Bronchial epithelial cell (primary cell): ENCODE data around the gene TXNDC11. TPM values are rescaled to one million over a fixed set of nuclear protein-coding genes. Genes with fewer than 3 reads are reported as not detected.

Experiments
- DNase-seq: peaks from one replicate; pipeline ENCODE4 v3.0.0-alpha.2; 2010; ENCODE audit warnings: low read depth
- FAIRE-seq: peaks from 2 replicates; lab custom pipeline; 2011; peaks lifted over from hg19 to GRCh38; lab: Jason Lieb, UNC
- H3K27me3 ChIP-seq: 2 replicates; pipeline ENCODE4 v1.5.1; 2011; ENCODE audit warnings: low read length; ENCODE audit not compliant: control insufficient read depth, insufficient read depth
- H3K36me3 ChIP-seq: 2 replicates; pipeline ENCODE4 v1.5.1; 2011; ENCODE audit warnings: low read length; ENCODE audit not compliant: control insufficient read depth, insufficient read depth
- H3K4me3 ChIP-seq: 2 replicates; pipeline ENCODE4 v1.5.1; 2011; ENCODE audit warnings: mild to moderate bottlenecking, low read depth, low read length, control low read depth
- CTCF ChIP-seq: IDR thresholded peaks from 2 replicates; pipeline ENCODE4 v1.5.1; 2011; ENCODE audit warnings: mild to moderate bottlenecking, moderate library complexity, low read length, control low read depth, inconsistent platforms; ENCODE audit not compliant: insufficient read depth, severe bottlenecking
- total RNA-seq: library from RNA; depleted of rRNA; stranded (reverse); fragments of >200 nt; gene quantifications from 2 replicates; pipeline ENCODE4 v1.2.1, GENCODE V29; 2014

Gene TXNDC11
- total RNA-seq, 1 donor from 2014 or later = 35.8 TPM

- peaks cover 18% of the 10 kb centered on the region for H3K36me3 ChIP-seq
These were observed 13.6 kb upstream of the TXNDC11 start for GRCh38 chr16:11756248-11756647.

GRCh38 chr16:11755022-11755760 is 12.5 kb upstream of the TXNDC11 start:
- no peak for FAIRE-seq
- H3K36me3 ChIP-seq = peaks cover 17% of the 10 kb centered on the region
- DNase-seq = no peak
- no peaks in the 10 kb centered on the region for H3K27me3 ChIP-seq
- TF ChIP-seq CTCF = no peak
- no peak overlapping the region for H3K4me3 ChIP-seq

More at GRCh38 chr16:11756248-11756647, 13.6 kb upstream of the TXNDC11 start:
- TF ChIP-seq CTCF = no peak
- no peak overlapping the region for H3K4me3 ChIP-seq
- DNase-seq (no peak), FAIRE-seq (no peak)
- no peaks in the 10 kb centered on the region for H3K27me3 ChIP-seq

GRCh38 chr16:11752856-11753255 is 10.2 kb upstream of the TXNDC11 start:
- FAIRE-seq = no peak
- H3K4me3 ChIP-seq = no peak overlapping the region
- DNase-seq = no peak
- no peak for TF ChIP-seq CTCF
- no peaks in the 10 kb centered on the region for H3K27me3 ChIP-seq
- peaks cover 16% of the 10 kb centered on the region for H3K36me3 ChIP-seq

GRCh38 chr16:11750056-11750455 is 7.4 kb upstream of the TXNDC11 start:
- Histone ChIP-seq H3K27me3 (no peaks in the 10 kb centered on the region), H3K36me3 (peaks cover 8% of the 10 kb centered on the region), H3K4me3 (no peak overlapping the region)
- TF ChIP-seq CTCF = no peak
- DNase-seq (no peak), FAIRE-seq (no peak)

- DNase-seq = no peak
- Histone ChIP-seq H3K36me3 (peaks cover 8% of the 10 kb centered on the region), H3K27me3 (no peaks in the 10 kb centered on the region), H3K4me3 (no peak overlapping the region)
- FAIRE-seq = no peak
- TF ChIP-seq CTCF = no peak
These were observed 6.0 kb upstream of the TXNDC11 start for GRCh38 chr16:11748404-11749254.
